OCI-LY7 (cell line): ENCODE data around the gene NFAM1. TPM values are rescaled to one million over a fixed set of nuclear protein-coding genes. Genes with fewer than 3 reads are reported as not detected.

ENCODE experiments used
- BruUV-seq: library from RNA; stranded (reverse); fragments of 400-500 nt; replicated peaks from 2 replicates; lab custom pipeline; 2021; lab: Mats Ljungman, UMichigan
- CTCF ChIA-PET: fragments of 300-600 bp; sonication (Branson Sonifier 250); formaldehyde crosslinking; loops from one replicate; lab custom pipeline; 2022; ENCODE audit warnings: antibody characterized with exemption; ENCODE audit not compliant: unreplicated experiment; lab: Charles Lee
- POLR2A ChIA-PET: fragments of 300-600 bp; sonication (Branson Sonifier 250); formaldehyde crosslinking; loops from one replicate; lab custom pipeline; 2022; ENCODE audit warnings: antibody characterized with exemption; lab: Charles Lee
- DNase-seq: peaks from one replicate; pipeline ENCODE4 v3.0.0-alpha.2; 2015; ENCODE audit warnings: low spot score
- H2AFZ ChIP-seq: fragments of 200-600 bp; sonication (generic), shearing (Covaris generic); 2 replicates; pipeline ENCODE4 v1.6.1; 2014; ENCODE audit warnings: mild to moderate bottlenecking, antibody characterized with exemption, low read length, moderate library complexity
- H3K27ac ChIP-seq: fragments of 200-600 bp; sonication (generic); 2 replicates; pipeline ENCODE4 v1.5.1; 2014; ENCODE audit warnings: mixed run types, low read depth, mild to moderate bottlenecking, moderate library complexity, low read length, inconsistent platforms; ENCODE audit not compliant: poor library complexity, severe bottlenecking
- H3K36me3 ChIP-seq: fragments of 200-600 bp; sonication (generic); 2 replicates; pipeline ENCODE4 v1.6.1; 2014; ENCODE audit warnings: mild to moderate bottlenecking, antibody characterized with exemption, low read length, moderate library complexity, mixed read lengths; ENCODE audit not compliant: insufficient read depth
- H3K4me1 ChIP-seq: fragments of 200-600 bp; sonication (generic); 2 replicates; pipeline ENCODE4 v1.5.1; 2014; ENCODE audit warnings: mild to moderate bottlenecking, low read length; ENCODE audit not compliant: insufficient read depth, poor library complexity, severe bottlenecking
- H3K4me2 ChIP-seq: fragments of 200-600 bp; sonication (generic); 2 replicates; pipeline ENCODE4 v1.6.1; 2014; ENCODE audit warnings: mild to moderate bottlenecking, low read length
- H3K4me3 ChIP-seq: fragments of 200-600 bp; sonication (generic); 2 replicates; pipeline ENCODE4 v1.5.1; 2014; ENCODE audit warnings: mild to moderate bottlenecking, low read depth, low read length; ENCODE audit not compliant: poor library complexity, severe bottlenecking
- H3K79me2 ChIP-seq: fragments of 200-600 bp; sonication (generic); 2 replicates; pipeline ENCODE4 v1.6.1; 2016; ENCODE audit warnings: low read depth, mild to moderate bottlenecking, low read length, moderate library complexity, mixed read lengths; ENCODE audit not compliant: insufficient read depth
- H3K9me2 ChIP-seq: fragments of 200-600 bp; sonication (generic); 2 replicates; pipeline ENCODE4 v1.6.1; 2016; ENCODE audit warnings: mild to moderate bottlenecking, low read length, mixed read lengths; ENCODE audit not compliant: insufficient read depth
- H3K9me3 ChIP-seq: fragments of 200-600 bp; sonication (generic); 2 replicates; pipeline ENCODE4 v1.6.1; 2014; ENCODE audit warnings: mild to moderate bottlenecking, mixed run types, low read length, mixed read lengths
- H4K20me1 ChIP-seq: fragments of 200-600 bp; sonication (generic); 2 replicates; pipeline ENCODE4 v1.6.1; 2014; ENCODE audit warnings: mild to moderate bottlenecking, antibody characterized with exemption, low read length, moderate library complexity, mixed read lengths; ENCODE audit not compliant: insufficient read depth
- EZH2phosphoT487 ChIP-seq: fragments of 200-600 bp; sonication (generic); IDR thresholded peaks from 2 replicates; pipeline ENCODE4 v1.6.1; 2018; ENCODE audit warnings: low read depth, borderline replicate concordance, mild to moderate bottlenecking, mixed run types, antibody characterized with exemption, low read length, moderate library complexity, mixed read lengths
- intact Hi-C: fragments of 100-400 bp; cut with micrococcal nuclease; formaldehyde crosslinking; loops from one replicate; pipeline ENCODE4 v1.10.0; 2022; ENCODE audit not compliant: unreplicated experiment
- total RNA-seq, 2 experiments: library from RNA; depleted of rRNA in 1 of 2; stranded (reverse); fragments of >200 nt in 1 of 2; shearing (Covaris generic) in 1 of 2; gene quantifications; 2 replicates each; pipeline ENCODE4 v1.2.3, GENCODE V29; 2014 to 2022
- TF ChIP-seq, protein P1 (sequence below): fragments of 200-600 bp; sonication (generic); conservative IDR thresholded peaks from 2 replicates; pipeline ENCODE4 v1.5.1; 2014; ENCODE audit warnings: mild to moderate bottlenecking, antibody characterized with exemption, low read length, moderate library complexity, mixed read lengths

NFAM1 gene
- total RNA-seq, 2 experiments from 2014 or later: 0.16 to 0.88 TPM

DNA sequence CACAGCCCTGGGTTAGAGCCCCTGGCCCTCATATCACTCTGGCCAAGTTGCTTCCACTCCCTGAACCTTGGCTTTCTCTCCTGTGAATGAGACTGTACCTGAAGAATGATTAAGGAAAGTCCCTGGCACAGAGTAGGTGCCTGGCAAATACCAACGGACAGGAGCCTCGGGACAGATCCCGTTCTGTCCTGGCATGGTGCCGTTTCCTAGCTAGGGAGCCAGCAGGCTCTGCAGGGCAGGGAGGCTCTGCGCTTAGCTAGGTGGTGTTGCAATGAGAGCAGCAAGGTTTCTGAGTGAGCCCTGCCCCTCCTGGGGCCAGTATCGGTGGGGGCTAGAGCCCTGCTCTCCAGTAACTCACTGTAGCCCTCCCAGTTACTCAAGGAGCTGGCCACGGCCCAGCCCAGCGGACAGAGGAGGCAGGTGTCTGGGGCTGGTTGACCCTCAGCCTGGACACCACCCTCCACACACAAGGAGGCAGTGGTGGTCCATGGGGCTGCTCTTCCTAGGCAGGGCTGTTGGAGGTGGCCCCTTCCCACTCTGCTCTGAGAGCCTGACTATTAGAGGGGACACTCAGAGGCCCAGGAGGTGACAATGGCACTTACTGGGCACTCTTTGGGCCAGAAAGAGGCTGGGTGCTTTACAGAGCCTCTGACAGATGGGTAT is 74.4 kb downstream of the NFAM1 start:
- no TSS peak for BruUV-seq
- Histone ChIP-seq H3K27ac (no peak overlapping the region), H3K4me2 (no peak overlapping the region), H3K9me3 (no peaks in the 10 kb centered on the region), H3K36me3 (no peaks in the 10 kb centered on the region), H3K4me1 (peaks cover 21% of the 10 kb centered on the region), H3K9me2 (no peaks in the 10 kb centered on the region), H4K20me1 (no peaks in the 10 kb centered on the region), H3K79me2 (no peaks in the 10 kb centered on the region), H2AFZ (no peak overlapping the region), H3K4me3 (no peak overlapping the region)
- CTCF ChIA-PET: no interaction called here
- POLR2A ChIA-PET: no interaction called here
- TF ChIP-seq, protein P1, sequence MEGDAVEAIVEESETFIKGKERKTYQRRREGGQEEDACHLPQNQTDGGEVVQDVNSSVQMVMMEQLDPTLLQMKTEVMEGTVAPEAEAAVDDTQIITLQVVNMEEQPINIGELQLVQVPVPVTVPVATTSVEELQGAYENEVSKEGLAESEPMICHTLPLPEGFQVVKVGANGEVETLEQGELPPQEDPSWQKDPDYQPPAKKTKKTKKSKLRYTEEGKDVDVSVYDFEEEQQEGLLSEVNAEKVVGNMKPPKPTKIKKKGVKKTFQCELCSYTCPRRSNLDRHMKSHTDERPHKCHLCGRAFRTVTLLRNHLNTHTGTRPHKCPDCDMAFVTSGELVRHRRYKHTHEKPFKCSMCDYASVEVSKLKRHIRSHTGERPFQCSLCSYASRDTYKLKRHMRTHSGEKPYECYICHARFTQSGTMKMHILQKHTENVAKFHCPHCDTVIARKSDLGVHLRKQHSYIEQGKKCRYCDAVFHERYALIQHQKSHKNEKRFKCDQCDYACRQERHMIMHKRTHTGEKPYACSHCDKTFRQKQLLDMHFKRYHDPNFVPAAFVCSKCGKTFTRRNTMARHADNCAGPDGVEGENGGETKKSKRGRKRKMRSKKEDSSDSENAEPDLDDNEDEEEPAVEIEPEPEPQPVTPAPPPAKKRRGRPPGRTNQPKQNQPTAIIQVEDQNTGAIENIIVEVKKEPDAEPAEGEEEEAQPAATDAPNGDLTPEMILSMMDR: no peak
- TF ChIP-seq EZH2phosphoT487: no peak
- DNase-seq: no peak
- intact Hi-C loops: no loop called here

DNA sequence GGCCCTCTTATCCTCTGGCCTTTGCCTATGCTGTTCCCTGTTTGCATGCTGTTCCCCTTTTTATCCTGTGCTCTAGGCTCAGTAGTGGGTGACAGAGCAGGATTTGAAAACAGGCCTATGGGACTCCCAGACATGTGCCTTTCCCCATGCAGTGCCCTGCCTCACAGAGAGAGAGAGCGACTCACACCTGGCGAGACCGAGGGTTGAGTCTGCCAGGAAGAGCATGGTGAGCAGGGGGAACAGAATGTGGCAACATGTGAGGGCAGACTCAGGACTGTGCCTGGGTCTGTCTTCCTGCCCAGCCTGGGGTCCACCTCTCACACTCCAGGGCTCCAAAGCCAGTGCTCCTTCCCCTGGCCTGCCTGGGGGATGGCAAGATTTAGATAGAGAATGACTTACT is 75.0 kb downstream of the NFAM1 start:
- POLR2A ChIA-PET: no interaction called here
- TF ChIP-seq, protein P1: no peak
- no peak for TF ChIP-seq EZH2phosphoT487

DNA sequence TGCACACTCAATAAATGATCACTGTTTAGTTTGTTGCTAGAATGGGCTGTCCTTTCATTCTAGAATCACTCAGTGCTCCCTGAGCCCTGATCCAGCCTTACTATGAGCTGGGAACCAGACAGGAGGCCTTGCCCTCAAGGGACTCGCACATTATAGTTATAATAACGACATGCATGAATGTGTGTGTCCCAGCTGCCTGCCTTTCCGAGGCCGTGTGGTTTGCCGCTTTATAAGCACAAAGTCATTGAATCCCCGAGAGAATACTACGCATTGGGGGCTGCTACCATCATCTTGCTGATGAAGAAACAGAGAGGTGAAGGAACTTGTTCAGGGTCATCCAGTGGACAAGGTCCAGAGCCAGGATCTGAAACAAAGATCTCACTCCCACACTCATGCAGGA is 75.7 kb downstream of the NFAM1 start:
- DNase-seq: peak; percentile 90
- H3K79me2 ChIP-seq: no peaks in the 10 kb centered on the region
- H3K9me2 ChIP-seq: no peaks in the 10 kb centered on the region
- H2AFZ ChIP-seq: peak overlapping the region; percentile 50; the same call in 1 of the 2 replicates
- intact Hi-C loops: no loop called here
- peak overlapping the region; percentile 55 for H3K4me2 ChIP-seq
- CTCF ChIA-PET: no interaction called here
- no peaks in the 10 kb centered on the region for H3K9me3 ChIP-seq
- no peak for TF ChIP-seq EZH2phosphoT487
- TF ChIP-seq, protein P1: no peak
- peaks cover 21% of the 10 kb centered on the region for H3K4me1 ChIP-seq
- no peaks in the 10 kb centered on the region for H3K36me3 ChIP-seq
- no peaks in the 10 kb centered on the region for H4K20me1 ChIP-seq
- no TSS peak for BruUV-seq
- POLR2A ChIA-PET: no interaction called here
- peak overlapping the region; percentile 25 for H3K27ac ChIP-seq
- no peak overlapping the region for H3K4me3 ChIP-seq

More for the DNA sequence above, 75.0 kb downstream of the NFAM1 start:
- peaks cover 21% of the 10 kb centered on the region for H3K4me1 ChIP-seq
- H3K4me3 ChIP-seq: no peak overlapping the region
- H3K79me2 ChIP-seq: no peaks in the 10 kb centered on the region
- BruUV-seq: no TSS peak
- no peaks in the 10 kb centered on the region for H3K9me2 ChIP-seq
- peak overlapping the region; percentile 55; the same call in 1 of the 2 replicates for H3K4me2 ChIP-seq
- no peaks in the 10 kb centered on the region for H3K36me3 ChIP-seq
- intact Hi-C loops: no loop called here
- H3K9me3 ChIP-seq: no peaks in the 10 kb centered on the region
- H4K20me1 ChIP-seq: no peaks in the 10 kb centered on the region
- CTCF ChIA-PET: no interaction called here
- H2AFZ ChIP-seq: no peak overlapping the region
- no peak overlapping the region for H3K27ac ChIP-seq
- DNase-seq: no peak
